Neutrophil (primary cell): ENCODE results near the gene S100PBP.

ENCODE experiments used
- H3K27ac ChIP-seq: fragments of 200-600 bp; sonication (generic); 2 replicates; pipeline ENCODE4 v1.5.1; 2016; ENCODE audit warnings: mild to moderate bottlenecking, moderate library complexity
- H3K27me3 ChIP-seq: fragments of 200-600 bp; sonication (generic); 2 replicates; pipeline ENCODE4 v1.6.0; 2016; ENCODE audit warnings: mild to moderate bottlenecking
- H3K36me3 ChIP-seq: fragments of 200-600 bp; sonication (generic); 2 replicates; pipeline ENCODE4 v1.5.1; 2017
- H3K4me1 ChIP-seq, 2 experiments: fragments of 200-600 bp in 1 of 2; sonication (generic) in 1 of 2; 1 replicate in 1 of 2; 2 replicates in 1 of 2; pipeline versions ENCODE4 v1.5.1 to v1.6.1; 2013 to 2016; ENCODE audit warnings: low read depth in 1 of 2, low read length in 1 of 2, mild to moderate bottlenecking in 1 of 2, moderate library complexity in 1 of 2; ENCODE audit not compliant: control insufficient read depth in 1 of 2, insufficient read depth in 1 of 2
- H3K4me3 ChIP-seq, 2 experiments: fragments of 200-600 bp in 1 of 2; sonication (generic) in 1 of 2; 1 replicate in 1 of 2; 2 replicates in 1 of 2; pipeline ENCODE4 v1.5.1; 2013 to 2016; ENCODE audit warnings: low read depth in 1 of 2, low read length in 1 of 2, mild to moderate bottlenecking in 1 of 2, moderate library complexity in 1 of 2
- H3K9me3 ChIP-seq: fragments of 200-600 bp; sonication (generic); 2 replicates; pipeline ENCODE4 v1.5.1; 2016
- CTCF ChIP-seq: fragments of 200-600 bp; sonication (generic); IDR thresholded peaks from 2 replicates; pipeline ENCODE4 v1.5.1; 2016; ENCODE audit warnings: antibody characterized with exemption

The S100PBP gene

GRCh38 chr1:32813941-32814739 is 3.3 kb upstream of the S100PBP start:
- Histone ChIP-seq H3K36me3 (peaks cover 14% of the 10 kb centered on the region), H3K27me3 (no peaks in the 10 kb centered on the region), H3K4me1 (peaks cover 29 to 32% of the 10 kb centered on the region in 2 experiments), H3K4me3 (no peak overlapping the region), H3K9me3 (no peaks in the 10 kb centered on the region), H3K27ac (no peak overlapping the region)
- TF ChIP-seq CTCF, result no peak

GRCh38 chr1:32816676-32817158 is 736 bp upstream of the S100PBP start:
- Histone ChIP-seq H3K4me3 (peak overlapping the region; percentile 85 to 98), H3K27ac (peak overlapping the region; percentile 89), H3K27me3 (no peaks in the 10 kb centered on the region), H3K36me3 (no peaks in the 10 kb centered on the region), H3K9me3 (no peaks in the 10 kb centered on the region), H3K4me1 (peaks cover 34 to 36% of the 10 kb centered on the region in 2 experiments)
- no peak for TF ChIP-seq CTCF

- Histone ChIP-seq H3K36me3 (no peaks in the 10 kb centered on the region), H3K27me3 (no peaks in the 10 kb centered on the region), H3K9me3 (no peaks in the 10 kb centered on the region), H3K4me3 (peak overlapping the region; percentile 85 to 98), H3K4me1 (peaks cover 36 to 37% of the 10 kb centered on the region in 2 experiments), H3K27ac (peak overlapping the region; percentile 89)
- TF ChIP-seq CTCF, result no peak
Measured at GRCh38 chr1:32817815-32818786, 648 bp downstream of the S100PBP start.

- Histone ChIP-seq H3K27ac (peak overlapping the region; percentile 89), H3K4me3 (peak overlapping the region; percentile 85 to 98), H3K27me3 (no peaks in the 10 kb centered on the region), H3K4me1 (peaks cover 36 to 37% of the 10 kb centered on the region in 2 experiments), H3K9me3 (no peaks in the 10 kb centered on the region), H3K36me3 (no peaks in the 10 kb centered on the region)
- TF ChIP-seq CTCF, result no peak
Measured at GRCh38 chr1:32818804-32819541, 1.5 kb downstream of the S100PBP start.

- no peak for TF ChIP-seq CTCF
- H3K4me1 ChIP-seq, result peaks cover 0 to 3% of the 10 kb centered on the region in 2 experiments
- no peaks in the 10 kb centered on the region for H3K27me3 ChIP-seq
- no peak overlapping the region for H3K27ac ChIP-seq
- H3K36me3 ChIP-seq, result peaks cover 51% of the 10 kb centered on the region
- H3K9me3 ChIP-seq, result no peaks in the 10 kb centered on the region
- H3K4me3 ChIP-seq, result no peak overlapping the region
Measured at GRCh38 chr1:32825181-32825580, 7.7 kb downstream of the S100PBP start.
